Stomach (tissue), 9 donors: ENCODE measurements around the gene CBX1. TPM values are rescaled to one million over a fixed set of nuclear protein-coding genes. Genes with fewer than 3 reads are reported as not detected.

ENCODE experiments used
- DNase-seq, 2 donors: peaks; one replicate each; pipeline versions ENCODE4 v3.0.0 to v3.0.0-alpha.2; 2013 to 2019
- H3K27ac ChIP-seq, 5 donors: fragments of 200-600 bp in 4 of 5; sonication (generic) in 4 of 5; one replicate each; pipeline ENCODE4 v1.5.1; 2013 to 2019; ENCODE audit warnings: mild to moderate bottlenecking in 1 of 5, moderate library complexity in 1 of 5
- H3K27me3 ChIP-seq, 3 donors: fragments of 200-600 bp; sonication (generic); one replicate each; pipeline ENCODE4 v1.5.1; 2017 to 2019; ENCODE audit warnings: mixed run types in 1 of 3
- H3K36me3 ChIP-seq, 4 donors: fragments of 200-600 bp; sonication (generic); 1 replicate in 3 of 4; 2 replicates in 1 of 4; pipeline ENCODE4 v1.5.1; 2016 to 2019
- H3K4me1 ChIP-seq, 4 donors: fragments of 200-600 bp; sonication (generic); one replicate each; pipeline ENCODE4 v1.5.1; 2016 to 2019
- H3K4me3 ChIP-seq, 4 donors: fragments of 200-600 bp; sonication (generic) in 3 of 4; one replicate each; pipeline ENCODE4 v1.5.1; 2016 to 2019; ENCODE audit warnings: mild to moderate bottlenecking in 1 of 4
- H3K9me3 ChIP-seq, 4 donors: fragments of 200-600 bp; sonication (generic); one replicate each; pipeline ENCODE4 v1.5.1; 2016 to 2019
- EP300 ChIP-seq: sonication (generic); formaldehyde crosslinking; IDR thresholded peaks from one replicate; pipeline ENCODE4 v1.6.1; 2017; ENCODE audit warnings: antibody characterized with exemption
- POLR2A ChIP-seq, 4 donors: fragments of 450-650 bp; IDR thresholded peaks; one replicate each; pipeline ENCODE4 v1.6.1; 2016; ENCODE audit warnings: antibody characterized with exemption in 4 of 4, control low read depth in 2 of 4, mild to moderate bottlenecking in 1 of 4, moderate library complexity in 1 of 4
- POLR2AphosphoS5 ChIP-seq, 3 donors: sonication (generic); formaldehyde crosslinking; IDR thresholded peaks; one replicate each; pipeline ENCODE4 v1.6.1; 2016; ENCODE audit warnings: antibody characterized with exemption in 3 of 3
- WGBS, 5 donors: extraction: QIAGEN DNeasy Blood & Tissue Kit in 3 of 5; methylation state at CpG; one replicate each; pipeline versions ENCODE4 v1.1.5 to v1.1.7; 2013 to 2018; 5-methylcytosine and 5-hydroxymethylcytosine counted together
- intact Hi-C: fragments of 100-400 bp; cut with DNase I; formaldehyde crosslinking; loops from one replicate; pipeline ENCODE4 v1.15.1; 2023; ENCODE audit warnings: low total_unique reads
- polyA plus RNA-seq, 3 donors: library from polyadenylated mRNA; stranded (reverse); fragments of 200-250 nt; gene quantifications; one replicate each; pipeline ENCODE4 v1.2.3, GENCODE V29; 2013
- total RNA-seq, 5 donors: library from RNA; depleted of rRNA; stranded (reverse); fragments of >200 nt; gene quantifications; one replicate each; pipeline versions ENCODE4 v1.1.0 to v1.2.3, GENCODE V29; 2014 to 2016
- TF ChIP-seq, protein P1 (sequence below), 7 experiments: fragments of 450-650 bp in 4 of 7; fragments of 200-600 bp in 3 of 7; sonication (generic) in 3 of 7; IDR thresholded peaks; one replicate each; pipeline ENCODE4 v1.5.1; 2016 to 2019; ENCODE audit warnings: antibody characterized with exemption in 7 of 7, control low read depth in 2 of 7, mild to moderate bottlenecking in 1 of 7
- donor health status: healthy with polysubstance abuse.
- donor health status: Bipolar disorder and iron deficiency.
- donor health status: healthy.

Gene CBX1
- total and polyA plus RNA-seq, 8 donors: 12.8 to 65.6 (median 27.2) TPM

DNA sequence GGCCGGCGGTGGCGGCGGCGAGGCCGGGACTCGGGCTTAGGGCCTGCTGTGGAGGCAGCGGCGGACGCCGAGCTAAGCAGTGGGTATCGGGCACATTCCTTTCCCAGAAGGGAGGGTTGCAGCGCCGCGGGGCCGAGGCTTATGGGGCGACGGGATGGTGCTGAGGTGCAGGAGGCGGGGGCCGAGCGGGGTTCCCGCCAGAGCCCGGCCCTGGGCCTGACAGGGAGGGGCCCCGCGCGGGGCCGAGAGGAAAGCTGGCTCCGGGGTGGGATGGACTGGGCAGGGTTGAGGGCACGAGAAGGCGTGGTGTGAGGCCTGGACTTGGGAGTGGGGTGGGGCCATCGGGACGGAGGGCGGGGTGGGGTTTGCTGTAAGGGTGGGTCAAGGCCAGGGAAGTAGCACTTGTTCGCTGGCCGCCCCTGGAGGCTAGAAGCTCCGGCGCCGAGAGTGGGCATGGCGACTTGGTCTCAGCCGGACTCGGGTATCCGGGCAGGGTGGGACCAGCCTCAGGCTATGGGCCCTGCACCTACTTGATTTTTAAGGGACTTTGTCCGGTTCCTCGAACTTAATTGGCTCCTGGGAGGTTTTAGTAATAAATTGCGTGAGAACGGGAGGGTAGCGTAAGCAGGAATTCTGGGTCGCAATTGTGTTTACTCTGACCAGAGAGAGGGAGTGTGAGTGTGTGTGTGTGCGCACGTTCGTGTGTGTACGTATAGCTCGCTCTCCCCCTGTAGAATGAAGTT lies 52.7 kb downstream of the CBX1 start:
- 0 to 2% (median 1%) methylated on average over 24 to 53 of the region's 53 CpGs for WGBS, 5 donors
- Histone ChIP-seq H3K9me3 (no peaks in the 10 kb centered on the region), H3K4me1 (peaks cover 56 to 66% (median 62%) of the 10 kb centered on the region in 4 donors)

DNA sequence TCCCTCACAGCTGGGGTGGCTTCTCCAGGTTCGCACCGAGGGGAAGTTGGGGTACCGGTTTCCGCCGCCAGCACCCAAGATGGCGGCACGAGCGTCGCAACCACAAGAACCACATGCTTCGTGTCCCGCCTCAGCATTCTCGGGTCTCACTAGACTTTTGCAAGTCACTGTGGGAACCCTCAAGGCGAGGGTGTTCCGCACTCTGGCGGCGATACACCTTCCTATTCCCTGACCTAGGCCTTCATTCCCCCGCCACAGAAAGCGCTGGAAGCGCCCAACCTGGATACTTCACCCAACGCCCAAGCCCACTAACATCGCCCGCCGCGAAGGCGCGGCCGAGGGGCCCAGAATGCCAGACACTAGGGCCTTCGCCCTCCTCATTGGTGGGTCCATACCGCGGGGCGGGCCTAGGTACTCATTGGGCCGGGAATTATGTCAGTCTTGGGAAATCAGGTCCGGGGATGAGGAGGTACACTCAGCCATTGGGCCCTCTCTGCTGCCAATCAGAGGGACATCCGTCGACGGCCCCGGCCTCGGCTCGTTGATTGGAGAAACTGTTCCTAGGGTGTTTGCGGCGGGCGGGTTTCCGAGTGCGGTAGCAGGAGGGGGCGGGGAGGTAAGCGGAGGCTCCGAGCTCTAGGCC lies 53.4 kb downstream of the CBX1 start, which contains the start of gene NFE2L1:
TSS of gene NFE2L1 (plus strand) at position 619 of the 643 bp plus-strand sequence. CDS start 2,760 bp downstream, outside the sequence.
- H3K27ac ChIP-seq: peak within 1 kb of the TSS; percentile 94 to 99 (median 97)
- no peaks in the 10 kb centered on the region for H3K9me3 ChIP-seq
- 0 to 1% (median 0%) methylated on average over 34 to 47 of the region's 47 CpGs for WGBS, 5 donors
- H3K4me1 ChIP-seq: peaks cover 49 to 59% (median 55%) of the 10 kb centered on the region in 4 donors
- H3K4me3 ChIP-seq: peak within 1 kb of the TSS; percentile 71 to 80 (median 75)
- TF ChIP-seq, protein P1, sequence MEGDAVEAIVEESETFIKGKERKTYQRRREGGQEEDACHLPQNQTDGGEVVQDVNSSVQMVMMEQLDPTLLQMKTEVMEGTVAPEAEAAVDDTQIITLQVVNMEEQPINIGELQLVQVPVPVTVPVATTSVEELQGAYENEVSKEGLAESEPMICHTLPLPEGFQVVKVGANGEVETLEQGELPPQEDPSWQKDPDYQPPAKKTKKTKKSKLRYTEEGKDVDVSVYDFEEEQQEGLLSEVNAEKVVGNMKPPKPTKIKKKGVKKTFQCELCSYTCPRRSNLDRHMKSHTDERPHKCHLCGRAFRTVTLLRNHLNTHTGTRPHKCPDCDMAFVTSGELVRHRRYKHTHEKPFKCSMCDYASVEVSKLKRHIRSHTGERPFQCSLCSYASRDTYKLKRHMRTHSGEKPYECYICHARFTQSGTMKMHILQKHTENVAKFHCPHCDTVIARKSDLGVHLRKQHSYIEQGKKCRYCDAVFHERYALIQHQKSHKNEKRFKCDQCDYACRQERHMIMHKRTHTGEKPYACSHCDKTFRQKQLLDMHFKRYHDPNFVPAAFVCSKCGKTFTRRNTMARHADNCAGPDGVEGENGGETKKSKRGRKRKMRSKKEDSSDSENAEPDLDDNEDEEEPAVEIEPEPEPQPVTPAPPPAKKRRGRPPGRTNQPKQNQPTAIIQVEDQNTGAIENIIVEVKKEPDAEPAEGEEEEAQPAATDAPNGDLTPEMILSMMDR (IDR thresholded peaks at IDR 0.05): peak in 1 of 7 experiments; percentile 17
- no peak for TF ChIP-seq EP300
- peak in 1 of 4 donors; percentile 54 for TF ChIP-seq POLR2A (IDR thresholded peaks at IDR 0.05)
- TF ChIP-seq POLR2AphosphoS5 (IDR thresholded peaks at IDR 0.05): peak; percentile 16 to 86 (median 79)
- no peaks in the 10 kb centered on the region for H3K27me3 ChIP-seq
- intact Hi-C loops: no loop called here
- DNase-seq: peak; percentile 99 to 100
- H3K36me3 ChIP-seq: peaks cover 10 to 22% (median 14%) of the 10 kb centered on the region in 4 donors

More for the DNA sequence above, 52.7 kb downstream of the CBX1 start:
- TF ChIP-seq, protein P1 (IDR thresholded peaks at IDR 0.05): no peak
- TF ChIP-seq POLR2A (IDR thresholded peaks at IDR 0.05): peak in 1 of 4 donors; percentile 16
- no peak for TF ChIP-seq EP300
- TF ChIP-seq POLR2AphosphoS5 (IDR thresholded peaks at IDR 0.05): peak; percentile 2 to 92 (median 87)
- Histone ChIP-seq H3K27me3 (no peaks in the 10 kb centered on the region), H3K27ac (peak overlapping the region; percentile 94 to 99 (median 97)), H3K36me3 (peaks cover 10 to 28% (median 17%) of the 10 kb centered on the region in 4 donors), H3K4me3 (peak overlapping the region; percentile 71 to 80 (median 75))
- peak; percentile 90 to 94 for DNase-seq
- intact Hi-C loops: no loop called here

DNA sequence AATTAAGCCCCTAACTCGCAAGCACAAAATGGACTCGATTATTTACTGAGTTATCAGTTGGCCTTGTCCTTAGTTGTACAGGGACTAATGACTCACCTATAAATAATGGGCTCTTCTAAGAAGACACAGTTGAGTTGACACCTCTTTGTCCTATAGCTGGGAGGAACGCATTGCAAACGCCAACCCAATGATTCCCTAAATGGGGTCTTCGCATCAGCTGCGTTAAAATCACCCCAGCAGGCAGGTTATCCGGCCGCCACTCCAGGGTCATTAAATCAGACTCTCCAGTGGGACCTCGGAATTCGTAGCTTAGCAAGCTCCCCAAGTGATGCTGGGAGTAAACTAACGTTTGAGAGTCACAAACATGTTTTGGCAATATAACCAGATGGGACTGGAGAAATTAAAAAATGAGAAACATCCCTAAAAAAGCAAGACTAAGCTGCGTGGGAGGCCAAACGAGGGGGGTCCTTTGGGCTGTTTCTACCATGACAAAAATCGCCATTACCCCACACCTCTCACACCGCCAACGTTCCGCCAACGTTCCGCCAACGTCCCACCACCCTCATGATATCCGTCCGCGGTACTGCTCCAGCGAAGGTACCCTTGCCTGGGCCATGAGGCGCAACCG lies 54.1 kb downstream of the CBX1 start:
- 4 to 7% (median 4%) methylated on average over 24 to 26 of the region's 26 CpGs for WGBS, 5 donors
- H3K9me3 ChIP-seq: no peaks in the 10 kb centered on the region
- H3K4me1 ChIP-seq: peaks cover 42 to 53% (median 49%) of the 10 kb centered on the region in 4 donors
- H3K36me3 ChIP-seq: peaks cover 10 to 16% (median 11%) of the 10 kb centered on the region in 4 donors
- no peak for TF ChIP-seq POLR2AphosphoS5 (IDR thresholded peaks at IDR 0.05)
- TF ChIP-seq POLR2A (IDR thresholded peaks at IDR 0.05): no peak
- TF ChIP-seq, protein P1 (IDR thresholded peaks at IDR 0.05): no peak
- TF ChIP-seq EP300: no peak
- peak overlapping the region; percentile 94 to 99 (median 97) for H3K27ac ChIP-seq
- no peak for DNase-seq
- peak overlapping the region; percentile 71 to 80 (median 75) for H3K4me3 ChIP-seq
- intact Hi-C loops: no loop called here
- no peaks in the 10 kb centered on the region for H3K27me3 ChIP-seq

DNA sequence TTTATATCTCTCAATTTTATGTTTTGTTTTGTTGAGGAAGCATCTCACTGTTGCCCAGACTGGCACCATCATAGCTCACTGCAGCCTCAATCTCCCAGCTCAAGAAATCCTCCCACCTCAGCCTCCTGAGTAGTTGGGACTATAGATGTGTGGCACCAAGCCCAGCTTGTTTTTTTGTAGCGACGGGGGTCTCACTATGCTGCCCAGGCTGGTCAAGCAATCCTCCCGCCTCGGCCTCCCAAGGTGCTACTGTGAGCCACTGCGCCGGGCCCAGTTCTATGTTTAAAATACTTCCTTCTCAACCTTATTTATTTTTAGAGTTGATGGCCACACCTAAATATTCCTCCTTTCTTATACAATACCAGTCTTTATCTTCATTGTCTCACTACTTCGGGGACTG lies 55.0 kb downstream of the CBX1 start:
- WGBS, 5 donors: 76 to 90% (median 82%) methylated on average over 7 of the region's 7 CpGs
- Histone ChIP-seq H3K4me1 (peaks cover 33 to 43% (median 39%) of the 10 kb centered on the region in 4 donors), H3K9me3 (no peaks in the 10 kb centered on the region), H3K4me3 (peak overlapping the region in 1 of 4 donors; percentile 80), H3K27ac (no peak overlapping the region), H3K27me3 (no peaks in the 10 kb centered on the region), H3K36me3 (peaks cover 6 to 8% (median 7%) of the 10 kb centered on the region in 4 donors)
- no peak for DNase-seq
- intact Hi-C loops: no loop called here
- no peak for TF ChIP-seq EP300
- TF ChIP-seq, protein P1 (IDR thresholded peaks at IDR 0.05): no peak
- no peak for TF ChIP-seq POLR2A (IDR thresholded peaks at IDR 0.05)
- TF ChIP-seq POLR2AphosphoS5 (IDR thresholded peaks at IDR 0.05): no peak
